ENCODE measurements around the gene CACYBP. TPM values are rescaled to one million over a fixed set of nuclear protein-coding genes. Genes with fewer than 3 reads are reported as not detected.

Gene CACYBP
- total RNA-seq, 1 donor from 2014 or later: 98.0 TPM

- H3K36me3 ChIP-seq (ENCODE audit: control insufficient read depth, insufficient read depth, low read length): no peaks in the 10 kb centered on the region
- DNase-seq (ENCODE audit: low read depth): no peak
- no peak overlapping the region for H3K4me3 ChIP-seq (ENCODE audit: low read depth, low read length)
- H3K27me3 ChIP-seq (ENCODE audit: control insufficient read depth, insufficient read depth, low read length): no peaks in the 10 kb centered on the region
- TF ChIP-seq, protein P1, sequence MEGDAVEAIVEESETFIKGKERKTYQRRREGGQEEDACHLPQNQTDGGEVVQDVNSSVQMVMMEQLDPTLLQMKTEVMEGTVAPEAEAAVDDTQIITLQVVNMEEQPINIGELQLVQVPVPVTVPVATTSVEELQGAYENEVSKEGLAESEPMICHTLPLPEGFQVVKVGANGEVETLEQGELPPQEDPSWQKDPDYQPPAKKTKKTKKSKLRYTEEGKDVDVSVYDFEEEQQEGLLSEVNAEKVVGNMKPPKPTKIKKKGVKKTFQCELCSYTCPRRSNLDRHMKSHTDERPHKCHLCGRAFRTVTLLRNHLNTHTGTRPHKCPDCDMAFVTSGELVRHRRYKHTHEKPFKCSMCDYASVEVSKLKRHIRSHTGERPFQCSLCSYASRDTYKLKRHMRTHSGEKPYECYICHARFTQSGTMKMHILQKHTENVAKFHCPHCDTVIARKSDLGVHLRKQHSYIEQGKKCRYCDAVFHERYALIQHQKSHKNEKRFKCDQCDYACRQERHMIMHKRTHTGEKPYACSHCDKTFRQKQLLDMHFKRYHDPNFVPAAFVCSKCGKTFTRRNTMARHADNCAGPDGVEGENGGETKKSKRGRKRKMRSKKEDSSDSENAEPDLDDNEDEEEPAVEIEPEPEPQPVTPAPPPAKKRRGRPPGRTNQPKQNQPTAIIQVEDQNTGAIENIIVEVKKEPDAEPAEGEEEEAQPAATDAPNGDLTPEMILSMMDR (IDR thresholded peaks at IDR 0.05; ENCODE audit: insufficient read depth, low read length, poor library complexity, severe bottlenecking): no peak
Observed at GRCh38 chr1:174956976-174957375, 42.8 kb upstream of the CACYBP start.

DNA sequence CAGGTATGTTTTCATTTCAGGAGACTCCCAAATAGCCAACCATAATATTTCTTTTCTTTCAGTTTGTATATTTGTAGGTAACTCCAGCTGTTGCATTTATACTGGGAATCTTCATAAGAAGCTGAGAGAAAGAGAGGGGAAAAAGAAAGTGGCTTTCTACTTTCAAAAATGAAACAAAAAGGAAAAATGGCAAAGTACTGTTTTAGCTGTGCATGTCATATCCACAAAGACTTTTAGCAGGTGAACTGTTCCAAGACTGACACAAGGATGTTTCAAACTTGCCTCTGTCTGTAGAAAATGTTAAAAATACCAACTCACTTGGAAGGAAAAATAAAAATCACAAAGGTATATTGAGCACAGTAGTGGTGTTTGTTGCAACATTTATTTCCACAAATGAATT, 41.9 kb upstream of the CACYBP start:
- Histone ChIP-seq H3K4me3 (ENCODE audit: low read depth, low read length) (no peak overlapping the region), H3K27me3 (ENCODE audit: control insufficient read depth, insufficient read depth, low read length) (no peaks in the 10 kb centered on the region), H3K36me3 (ENCODE audit: control insufficient read depth, insufficient read depth, low read length) (no peaks in the 10 kb centered on the region)
- no peak for DNase-seq (ENCODE audit: low read depth)
- TF ChIP-seq, protein P1 (IDR thresholded peaks at IDR 0.05; ENCODE audit: insufficient read depth, low read length, poor library complexity, severe bottlenecking): no peak

GRCh38 chr1:174958396-174958795, 41.4 kb upstream of the CACYBP start:
- H3K36me3 ChIP-seq (ENCODE audit: control insufficient read depth, insufficient read depth, low read length): no peaks in the 10 kb centered on the region
- no peaks in the 10 kb centered on the region for H3K27me3 ChIP-seq (ENCODE audit: control insufficient read depth, insufficient read depth, low read length)
- TF ChIP-seq, protein P1 (IDR thresholded peaks at IDR 0.05; ENCODE audit: insufficient read depth, low read length, poor library complexity, severe bottlenecking): no peak
- no peak for DNase-seq (ENCODE audit: low read depth)
- H3K4me3 ChIP-seq (ENCODE audit: low read depth, low read length): no peak overlapping the region

GRCh38 chr1:174960362-174960761, 39.4 kb upstream of the CACYBP start:
- no peak for DNase-seq (ENCODE audit: low read depth)
- H3K27me3 ChIP-seq (ENCODE audit: control insufficient read depth, insufficient read depth, low read length): no peaks in the 10 kb centered on the region
- TF ChIP-seq, protein P1 (IDR thresholded peaks at IDR 0.05; ENCODE audit: insufficient read depth, low read length, poor library complexity, severe bottlenecking): no peak
- no peaks in the 10 kb centered on the region for H3K36me3 ChIP-seq (ENCODE audit: control insufficient read depth, insufficient read depth, low read length)
- H3K4me3 ChIP-seq (ENCODE audit: low read depth, low read length): no peak overlapping the region

- H3K27me3 ChIP-seq (ENCODE audit: control insufficient read depth, insufficient read depth, low read length): no peaks in the 10 kb centered on the region
- TF ChIP-seq, protein P1 (IDR thresholded peaks at IDR 0.05; ENCODE audit: insufficient read depth, low read length, poor library complexity, severe bottlenecking): no peak
Observed at GRCh38 chr1:174963529-174964125, 36.1 kb upstream of the CACYBP start.

More at GRCh38 chr1:174963529-174964125, 36.1 kb upstream of the CACYBP start:
- no peaks in the 10 kb centered on the region for H3K36me3 ChIP-seq (ENCODE audit: control insufficient read depth, insufficient read depth, low read length)
- no peak overlapping the region for H3K4me3 ChIP-seq (ENCODE audit: low read depth, low read length)
- no peak for DNase-seq (ENCODE audit: low read depth)
